ENCODE data around the gene LRMDA. TPM values are rescaled to one million over a fixed set of nuclear protein-coding genes. Genes with fewer than 3 reads are reported as not detected.

The LRMDA gene
- 7.9 and 11.7 TPM in 2 replicates for total RNA-seq (2014; rRNA removed; shearing (Covaris generic))

DNA sequence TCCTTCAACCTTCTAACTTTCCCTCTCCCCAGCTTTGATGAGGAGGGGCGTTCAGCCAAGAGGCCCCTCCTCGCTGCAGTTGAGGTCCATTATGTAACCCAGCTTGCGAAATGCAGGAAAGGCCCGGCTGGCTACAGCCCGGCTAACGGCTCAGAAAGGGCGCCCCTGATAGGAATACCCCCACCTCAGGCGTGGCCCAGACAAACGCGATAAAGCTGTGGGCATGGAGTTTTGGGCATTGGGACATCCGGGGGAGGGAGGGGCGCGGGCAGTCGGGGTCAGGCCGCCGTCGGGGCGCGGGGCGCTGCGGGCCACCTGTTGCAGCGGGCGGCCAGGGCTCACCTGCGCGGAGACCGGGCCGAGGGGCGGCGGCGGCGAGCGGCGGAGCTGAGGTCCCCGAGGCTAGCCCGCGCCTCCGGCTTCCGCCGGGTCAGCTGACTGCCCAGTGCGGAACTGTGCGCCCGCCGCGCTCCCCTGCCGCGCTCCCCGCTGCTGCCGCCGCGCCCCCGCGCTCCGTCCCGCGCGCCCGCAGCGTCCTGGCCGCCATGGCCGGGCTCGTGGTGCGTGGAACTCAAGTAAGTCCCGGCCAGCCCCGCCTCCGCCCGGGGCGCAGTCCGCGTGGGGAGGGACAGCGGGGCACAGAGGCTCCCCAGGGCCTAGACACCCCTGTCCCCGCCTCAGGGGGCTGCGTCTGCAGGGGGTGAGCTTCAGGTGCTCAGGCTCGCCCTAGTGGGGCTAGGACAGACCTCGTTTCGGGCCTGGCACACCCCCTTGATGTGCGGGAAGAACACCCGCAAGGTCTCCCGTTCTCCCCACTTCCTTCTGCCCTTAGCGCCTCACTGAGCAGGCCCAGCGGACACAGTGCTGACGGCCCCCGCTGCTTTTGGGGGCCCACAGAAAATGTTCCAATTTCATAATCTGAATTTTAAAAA, at the start of gene LRMDA:
LRMDA (plus strand) TSS at position 445 of the 932 bp plus-strand sequence.
- peak; percentile 26 for DNase-seq (ENCODE audit: low read depth)

DNA sequence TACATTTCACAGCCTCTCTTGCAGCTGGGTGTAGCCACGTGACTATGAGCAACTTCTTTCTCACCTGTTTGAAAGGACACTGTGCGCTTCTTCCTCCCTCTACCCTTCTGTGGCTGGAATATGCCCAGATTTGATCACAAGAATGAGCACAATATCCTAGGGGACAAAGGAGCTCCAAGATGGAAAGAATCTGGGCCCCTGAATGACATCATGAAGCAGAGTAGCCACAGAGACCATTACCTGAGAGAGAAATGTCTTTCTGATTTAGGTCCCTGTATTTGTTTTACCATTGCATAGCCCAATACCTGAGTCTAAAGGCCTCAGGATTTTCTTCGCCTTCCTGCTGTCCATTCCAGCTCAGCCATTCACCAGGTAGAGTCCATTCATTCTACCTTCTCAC, 45.3 kb upstream of the LRMDA start:
- no peak for DNase-seq (ENCODE audit: low read depth)

DNA sequence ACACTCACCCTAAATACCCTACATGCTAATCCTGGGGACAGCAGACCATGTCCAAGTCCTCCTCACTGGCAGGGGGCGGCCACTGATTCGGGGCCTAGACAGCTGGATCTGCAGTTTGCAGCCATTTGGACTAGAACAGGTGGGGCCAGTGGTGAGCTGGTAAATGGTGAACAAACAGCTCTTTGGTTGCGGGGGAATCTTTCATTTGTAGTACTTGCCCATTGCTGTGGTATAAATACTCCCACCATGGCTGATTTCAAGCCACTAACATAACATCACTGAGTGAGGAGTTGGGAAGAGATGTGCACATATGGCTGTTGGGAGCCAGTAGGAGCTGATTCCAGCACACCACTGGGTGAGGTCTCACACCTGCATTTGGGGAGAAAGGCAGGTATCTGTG, 43.3 kb upstream of the LRMDA start:
- DNase-seq (ENCODE audit: low read depth): no peak

DNA sequence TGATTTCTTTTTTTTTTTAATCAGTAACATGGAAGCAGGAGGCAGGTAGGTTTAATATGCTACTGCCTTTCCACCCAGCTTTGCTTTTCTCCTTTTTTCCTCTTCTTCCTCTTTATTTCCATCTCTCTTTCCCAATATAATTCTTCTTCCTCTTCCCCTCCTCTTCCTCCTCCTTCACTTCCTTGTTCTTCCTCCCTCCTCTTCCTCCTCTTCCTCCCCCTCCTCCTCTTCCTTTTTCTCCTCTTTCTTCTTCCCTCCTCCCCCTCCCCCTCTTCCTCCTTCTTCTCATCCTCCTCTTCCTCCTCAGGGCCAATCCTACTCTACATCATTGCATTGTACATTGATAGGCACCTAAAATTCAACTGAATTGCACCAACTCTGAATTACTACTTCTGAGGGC, 41.2 kb upstream of the LRMDA start:
- DNase-seq (ENCODE audit: low read depth): no peak

DNA sequence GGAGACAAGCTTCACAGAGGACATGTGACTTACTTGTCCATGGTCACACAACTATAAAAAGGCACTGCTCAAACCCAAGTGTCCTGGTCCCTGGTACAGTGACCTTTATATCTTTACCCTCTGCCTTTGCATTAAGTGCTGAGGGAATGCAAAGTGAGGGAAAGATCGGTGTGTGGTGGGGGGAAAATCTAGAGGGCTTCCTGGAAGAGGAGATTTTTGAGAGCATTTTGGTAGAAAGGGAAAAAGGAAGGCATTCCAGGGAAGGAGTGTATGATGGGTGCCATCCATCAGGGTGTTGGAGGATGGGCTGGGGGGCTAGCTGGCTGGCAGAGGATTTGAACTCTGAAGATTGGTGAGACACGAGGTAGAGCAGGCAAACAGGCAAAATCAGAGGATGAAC, 39.2 kb upstream of the LRMDA start:
- no peak for DNase-seq (ENCODE audit: low read depth)

DNA sequence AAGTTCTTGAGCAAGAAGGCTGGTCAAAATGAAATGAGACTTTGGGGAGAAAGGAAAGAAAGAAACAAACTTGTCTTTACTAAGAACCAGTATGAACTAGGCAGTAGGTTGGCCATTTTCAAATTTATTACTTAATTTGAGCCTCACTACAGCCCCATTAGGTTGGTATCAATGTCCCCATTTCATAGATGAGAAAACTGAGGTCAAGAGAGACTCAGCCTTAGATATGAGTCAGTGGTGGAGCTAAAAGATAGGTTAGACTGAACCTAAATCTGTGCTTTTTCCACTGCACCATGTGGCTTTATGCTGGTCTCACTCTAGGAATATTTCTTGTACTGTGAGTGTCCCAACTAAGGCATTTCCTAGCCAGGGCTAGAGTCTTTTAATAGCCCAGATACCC, 38.7 kb upstream of the LRMDA start:
- DNase-seq (ENCODE audit: low read depth): no peak

DNA sequence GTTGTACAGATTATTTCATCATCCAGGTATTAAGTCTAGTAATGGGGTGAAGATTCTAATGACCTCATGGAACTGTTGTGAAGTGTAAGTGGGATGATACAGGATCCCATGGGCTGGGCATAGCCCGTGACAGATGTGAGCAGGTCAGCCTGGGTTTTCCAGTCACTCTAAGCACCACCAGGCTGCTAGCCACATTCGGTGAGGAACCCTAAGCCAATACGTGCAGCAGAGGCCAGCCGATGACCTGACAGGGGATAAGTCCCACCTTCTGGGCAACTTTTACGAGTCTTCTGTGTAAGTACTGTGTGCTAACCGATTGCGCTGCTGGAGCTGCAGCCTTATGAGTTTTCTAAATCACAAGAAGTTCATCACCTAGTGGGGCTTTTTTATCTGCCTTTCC, 37.2 kb upstream of the LRMDA start:
- DNase-seq (ENCODE audit: low read depth): no peak

DNA sequence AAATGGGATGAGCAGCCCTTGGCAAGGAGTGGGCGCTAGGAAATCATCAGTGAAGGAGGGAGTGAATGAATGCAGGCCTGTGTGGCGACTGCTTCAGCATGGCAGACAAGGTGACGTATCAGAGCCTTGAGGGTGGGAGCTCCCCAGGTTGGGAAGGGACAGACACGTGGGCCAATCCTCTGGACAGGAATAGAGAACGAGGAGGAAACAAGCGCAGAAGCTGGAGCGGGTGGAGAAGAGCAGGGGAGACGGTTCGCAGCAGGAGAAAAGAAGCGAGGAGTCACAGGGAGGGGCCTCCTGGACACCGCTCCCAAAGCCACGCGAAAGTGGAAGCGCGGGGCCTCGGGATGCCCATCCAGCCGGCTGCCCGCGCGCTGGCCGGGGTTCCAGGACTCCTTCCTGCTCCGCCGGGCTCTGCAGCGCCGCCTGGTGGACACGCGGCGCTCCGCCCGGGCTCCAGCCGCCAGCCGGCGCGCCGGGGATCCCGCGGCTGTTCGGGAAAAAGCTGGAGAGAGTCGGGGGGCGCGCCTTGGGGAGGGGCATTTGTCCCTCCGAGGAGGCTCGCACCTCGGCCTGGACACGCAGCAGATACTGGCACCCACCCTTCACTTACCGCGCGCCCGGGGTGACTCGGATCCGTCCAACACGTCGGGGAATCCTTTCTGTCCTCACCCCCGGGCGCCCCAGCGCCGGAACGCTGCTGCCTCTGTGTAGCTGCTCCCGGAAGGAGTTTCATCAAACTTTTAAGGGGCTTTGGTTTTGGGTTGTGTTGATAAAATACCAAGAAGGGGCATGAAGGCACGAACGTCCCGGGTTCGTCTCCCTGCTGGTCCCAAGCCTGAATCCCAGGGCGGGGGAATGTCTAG, 36.1 kb upstream of the LRMDA start:
- DNase-seq (ENCODE audit: low read depth): no peak

DNA sequence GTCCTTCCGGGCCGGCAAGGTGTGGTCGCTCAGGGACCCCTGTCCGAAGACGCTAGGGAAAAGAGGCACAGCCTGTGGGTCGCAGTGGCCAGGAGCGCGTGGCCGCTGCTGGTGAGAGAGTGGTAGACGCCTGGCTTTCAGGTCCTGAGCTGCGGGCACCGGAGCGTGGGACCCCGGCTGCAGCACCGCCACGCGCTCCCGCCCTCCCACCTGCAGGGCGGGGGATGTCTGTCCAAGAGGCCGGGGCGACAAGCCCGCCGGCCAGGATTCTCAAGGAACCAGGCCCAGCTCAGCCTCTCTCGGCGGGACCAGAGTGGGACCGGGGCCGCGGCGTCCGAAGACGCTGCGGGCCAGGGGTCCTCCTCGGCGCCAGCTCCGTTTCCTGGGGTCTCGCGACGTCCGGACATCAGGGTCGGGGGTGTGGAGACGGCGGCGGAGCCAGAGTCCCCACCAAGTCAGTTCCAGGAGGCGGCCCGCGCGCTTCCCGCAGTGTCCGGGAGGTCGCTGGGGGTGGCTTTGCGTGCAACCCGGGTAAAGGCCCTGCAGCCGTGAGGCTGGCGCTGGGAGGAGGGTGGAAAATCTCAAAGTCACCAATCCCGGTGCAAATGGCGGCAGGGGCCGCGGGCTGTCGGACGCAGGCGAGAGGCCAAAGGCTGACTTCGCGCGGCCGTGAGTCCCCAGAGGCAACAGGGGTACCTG, 35.3 kb upstream of the LRMDA start:
- DNase-seq (ENCODE audit: low read depth): no peak

DNA sequence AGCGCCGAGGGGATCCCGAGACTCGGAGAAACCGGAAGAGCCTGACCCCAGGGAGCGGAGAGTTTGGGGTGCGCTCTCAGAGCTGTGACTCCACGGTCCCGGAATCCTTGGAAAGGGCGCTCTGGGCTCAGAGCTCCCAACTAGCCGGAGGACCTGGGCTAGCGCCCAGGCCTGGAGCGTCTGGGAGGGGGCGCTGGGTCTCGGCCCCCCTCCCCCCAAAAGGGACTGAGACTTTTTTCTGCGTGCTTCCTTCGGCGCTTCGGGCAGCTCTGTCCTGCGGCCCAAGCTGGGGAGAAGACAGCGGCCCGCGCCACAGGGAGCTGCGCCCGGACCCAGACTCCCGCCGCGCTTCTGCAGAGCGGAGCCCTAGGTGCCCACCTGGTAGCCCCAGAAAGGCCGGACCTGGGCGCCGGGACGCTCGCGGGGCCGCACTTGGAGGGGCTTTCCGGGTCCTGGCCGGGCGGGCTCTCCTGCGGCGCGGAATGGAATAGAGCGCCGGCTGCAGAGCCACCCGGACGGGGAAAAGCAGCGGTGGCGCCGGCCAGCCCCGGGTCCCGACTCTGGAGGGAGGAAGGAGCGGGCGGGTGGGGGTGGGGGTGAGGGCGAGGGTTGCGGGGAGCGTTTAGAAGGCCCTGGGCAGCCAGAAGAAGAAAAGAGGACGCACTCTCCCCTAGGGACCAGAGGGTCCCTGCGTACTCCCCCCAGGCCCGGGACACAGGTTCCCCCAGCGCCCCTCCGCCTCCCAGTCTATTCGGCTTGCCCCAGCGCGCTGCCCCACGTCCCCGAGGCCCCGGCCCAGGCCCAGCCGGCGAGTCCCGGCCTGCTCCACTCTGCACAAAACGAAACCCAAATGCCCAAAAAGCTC, 34.6 kb upstream of the LRMDA start:
- no peak for DNase-seq (ENCODE audit: low read depth)

DNA sequence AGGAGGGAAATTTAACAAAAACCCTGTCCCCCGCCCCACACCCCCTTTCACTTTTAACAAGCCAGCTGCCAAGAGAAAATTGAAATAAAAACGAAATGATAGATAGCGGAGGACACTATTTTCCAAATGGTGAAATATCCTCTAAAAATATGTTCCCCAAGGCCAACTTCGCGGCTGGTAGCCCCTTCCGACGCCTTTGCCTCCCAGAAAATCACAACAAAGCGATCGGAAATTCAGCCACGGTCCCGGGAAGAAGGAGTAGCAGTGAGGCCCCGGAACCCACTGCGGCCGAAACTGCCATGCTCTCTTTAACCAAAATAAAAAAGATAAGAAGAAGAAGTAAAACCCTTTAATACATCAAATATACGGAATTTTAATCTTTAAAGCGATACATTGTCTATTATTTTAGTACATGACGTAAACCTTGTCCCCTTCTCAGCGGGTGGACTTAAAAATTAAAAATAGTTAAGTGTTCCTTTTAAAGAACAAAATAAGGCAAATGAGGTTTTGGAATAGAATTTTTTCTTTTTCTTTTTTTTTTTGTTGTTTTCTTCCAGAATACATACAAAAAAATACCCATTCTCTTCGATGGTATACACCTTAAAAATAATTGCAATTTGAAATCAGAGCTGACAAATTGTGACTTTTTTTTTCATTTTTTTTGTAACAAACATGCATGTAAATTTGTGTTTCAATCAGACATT, 33.8 kb upstream of the LRMDA start:
- no peak for DNase-seq (ENCODE audit: low read depth)

DNA sequence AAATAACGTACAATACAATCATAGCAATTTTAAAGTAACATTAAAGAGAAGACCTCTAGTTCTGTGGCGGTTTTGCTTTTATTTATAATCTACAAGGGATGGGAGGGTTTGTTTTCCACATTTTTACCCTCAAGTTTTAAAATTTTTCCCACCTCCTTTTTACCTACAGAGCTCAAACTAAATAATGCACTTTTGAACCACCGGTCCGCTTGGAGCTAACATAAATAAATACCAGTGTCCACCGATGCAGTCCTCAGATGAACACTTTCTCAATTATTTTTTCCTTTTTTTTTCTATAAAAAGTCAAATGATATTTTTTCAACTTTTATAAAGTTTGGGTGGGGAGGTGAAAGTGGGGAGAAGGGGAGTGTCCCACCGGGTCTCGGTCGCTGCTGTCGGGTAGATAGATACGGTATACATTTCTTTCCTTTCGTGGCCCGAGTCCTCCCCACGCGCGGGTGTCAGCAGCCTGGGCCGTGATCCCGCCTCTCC, 33.2 kb upstream of the LRMDA start:
- DNase-seq (ENCODE audit: low read depth): no peak

DNA sequence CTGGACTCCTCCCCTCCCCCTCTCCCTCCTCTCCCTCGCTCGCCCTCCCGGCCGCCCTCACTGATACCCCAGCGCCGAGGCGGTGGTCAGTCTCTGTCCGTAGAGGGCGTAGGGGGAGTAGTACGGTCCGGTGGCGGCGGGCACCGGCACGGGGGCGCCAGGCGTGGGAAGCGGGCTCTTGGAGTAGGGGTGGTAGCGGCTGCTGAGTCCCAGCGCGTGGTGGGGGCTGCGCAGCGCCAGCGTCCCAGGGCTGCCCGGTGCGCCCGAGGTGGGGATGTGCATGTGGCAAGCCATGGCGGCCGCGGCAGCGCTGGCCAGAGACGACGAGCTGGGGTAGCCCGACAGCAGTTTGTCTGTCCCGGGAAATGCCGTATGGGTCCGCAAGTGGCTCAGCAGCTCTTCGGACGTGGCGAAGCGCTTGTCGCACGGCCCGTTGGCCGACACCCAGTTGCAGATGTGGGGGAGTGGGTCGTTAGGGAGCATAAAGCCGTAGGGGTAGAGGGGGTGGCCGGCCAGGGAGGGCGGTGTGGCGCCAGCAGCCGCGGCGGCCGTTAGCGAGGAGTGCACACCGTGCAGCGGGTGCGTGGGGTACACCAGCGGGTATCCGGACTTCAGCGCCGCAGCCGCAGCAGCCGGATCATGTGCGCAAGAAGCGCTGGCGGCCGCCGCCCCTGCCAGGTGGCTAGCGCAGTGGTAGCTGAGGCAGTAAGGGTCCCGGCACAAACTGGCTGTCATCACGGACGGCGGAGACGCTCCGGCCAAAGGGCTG, 32.5 kb upstream of the LRMDA start:
- peak; percentile 32 for DNase-seq (ENCODE audit: low read depth)

DNA sequence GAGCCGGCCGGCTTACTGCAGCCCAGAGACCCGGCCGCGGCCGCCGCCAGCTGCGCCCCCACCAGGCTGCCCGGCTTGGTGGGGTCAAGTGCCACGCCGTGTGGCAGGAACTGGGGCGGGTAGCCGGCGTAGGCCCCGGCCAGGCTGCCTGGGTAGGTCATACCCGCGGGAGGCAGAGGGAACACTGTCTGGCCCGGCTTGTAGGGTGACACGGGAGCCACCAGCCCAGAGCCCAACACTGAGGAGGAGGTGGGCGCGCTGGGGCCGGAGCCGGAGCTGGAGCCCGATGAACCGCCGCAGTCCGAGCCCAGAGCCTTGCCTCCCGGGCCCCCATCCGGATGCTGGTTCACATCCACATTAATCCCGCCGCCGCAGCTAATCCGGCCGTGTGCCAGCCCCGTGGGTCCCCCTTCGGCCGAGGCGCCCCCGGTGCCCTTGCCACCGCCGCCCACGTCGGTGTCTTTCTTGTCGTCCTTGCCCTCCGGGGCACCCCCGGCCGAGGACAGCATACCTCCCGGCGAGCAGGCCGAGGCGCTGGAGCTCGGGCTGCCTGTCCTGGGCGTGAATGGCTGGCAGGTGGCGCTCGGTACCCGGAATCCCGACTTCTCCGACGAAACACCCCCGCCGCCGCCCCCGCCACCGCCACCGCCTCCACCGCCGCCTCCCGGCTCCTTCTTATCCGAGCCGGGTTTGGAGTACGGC, 31.8 kb upstream of the LRMDA start:
- peak; percentile 70 for DNase-seq (ENCODE audit: low read depth)

DNA sequence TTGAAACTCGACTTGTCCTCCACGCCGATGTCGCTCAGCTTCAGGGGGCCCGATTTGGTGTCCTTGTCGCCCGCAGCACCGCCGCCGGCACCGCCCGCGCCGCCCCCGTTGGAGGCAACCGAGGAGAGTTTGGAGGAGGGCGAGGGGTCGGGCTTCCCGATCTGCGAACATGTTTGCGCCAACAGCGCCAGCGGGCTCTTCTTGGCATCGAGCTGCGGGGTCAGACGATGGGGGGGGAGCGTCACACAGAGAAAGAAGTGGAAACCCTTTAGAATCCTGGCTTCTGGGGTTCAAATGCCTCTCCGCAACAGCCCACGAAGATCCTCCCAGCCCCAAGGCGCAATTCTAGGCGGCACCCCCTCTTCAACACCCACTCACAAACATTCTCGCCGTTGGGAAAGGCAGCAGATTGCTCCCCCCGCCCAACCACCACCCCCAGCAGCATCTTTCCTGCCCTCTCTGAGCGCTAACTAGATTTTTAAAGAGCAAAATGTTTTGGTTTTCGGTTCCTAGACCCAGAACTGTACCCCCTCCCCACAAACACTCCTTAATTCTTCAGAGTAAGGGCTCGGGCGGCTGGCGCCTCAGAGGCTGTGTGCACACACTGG, 31.2 kb upstream of the LRMDA start:
- DNase-seq (ENCODE audit: low read depth): no peak

DNA sequence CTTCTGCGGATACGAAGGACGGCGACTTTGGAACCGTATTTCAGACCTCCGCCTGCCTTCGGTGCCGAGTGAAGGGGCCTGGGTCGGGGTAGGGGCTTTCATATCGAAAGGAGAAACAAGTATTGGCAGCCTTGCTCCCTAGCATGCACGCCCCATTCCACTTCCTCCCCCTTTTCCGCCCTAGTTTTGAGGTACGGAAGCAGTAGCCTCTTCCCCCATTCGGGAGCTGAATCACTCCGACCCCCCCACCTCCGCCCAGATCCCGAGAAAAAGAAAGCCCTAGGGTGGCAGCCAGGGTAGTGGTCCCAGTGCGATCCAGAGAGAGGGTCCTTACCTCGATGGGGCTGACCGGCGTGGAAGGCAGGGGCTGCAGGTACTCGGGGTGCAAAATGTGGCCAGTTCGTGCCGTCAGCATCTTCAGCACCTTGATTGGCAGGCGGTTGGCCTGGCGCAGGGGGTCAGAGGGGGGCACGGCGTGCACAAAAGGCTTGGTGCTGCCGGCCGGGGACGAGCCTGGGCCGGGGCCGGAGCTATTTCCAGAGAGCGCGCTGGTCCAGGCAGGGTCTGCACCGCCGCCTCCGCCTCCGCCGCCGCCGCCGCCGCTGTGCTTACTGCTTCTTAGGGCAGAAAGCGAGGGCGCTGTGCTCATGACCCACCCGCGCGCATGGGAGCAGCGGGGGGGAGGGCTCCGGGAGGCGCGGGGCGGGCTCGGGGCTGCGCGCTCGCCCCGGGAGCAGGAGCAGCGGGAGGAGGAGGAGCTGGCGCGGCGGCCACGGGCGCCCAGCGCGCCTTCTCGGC, 30.5 kb upstream of the LRMDA start:
- peak; percentile 55 for DNase-seq (ENCODE audit: low read depth)

All from RPMI7951 (cell line).